ENCODE measurements around the gene COPS3.

GRCh38 chr17:17203173-17203730 lies 77.8 kb downstream of the COPS3 start:
- no peak for TF ChIP-seq CTCF (IDR thresholded peaks at IDR 0.05)
- TF ChIP-seq POLR2A (IDR thresholded peaks at IDR 0.05): no peak

All from Peyer's patch (tissue), 4 donors.